SU-DHL-6 (cell line): ENCODE measurements around the gene CLEC18A.
"Not testable (repeated sequence)": the region's sequence is repeated elsewhere in the genome, so short reads cannot be mapped to it uniquely, and the experiment has no call there.

Experiments
- EZH2phosphoT487 ChIP-seq: fragments of 200-600 bp; sonication (generic), shearing (Covaris generic); conservative IDR thresholded peaks from 2 replicates; pipeline ENCODE4 v1.6.1; 2018; ENCODE audit warnings: mild to moderate bottlenecking, antibody characterized with exemption, low read length, moderate library complexity, mixed read lengths
- TF ChIP-seq, protein P1 (sequence below): fragments of 200-600 bp; sonication (generic); IDR thresholded peaks from one replicate; pipeline ENCODE4 v1.5.1; 2017; ENCODE audit warnings: antibody characterized with exemption, mild to moderate bottlenecking, low read length, moderate library complexity; ENCODE audit not compliant: insufficient read depth, poor library complexity, severe bottlenecking

- TF ChIP-seq, protein P1, sequence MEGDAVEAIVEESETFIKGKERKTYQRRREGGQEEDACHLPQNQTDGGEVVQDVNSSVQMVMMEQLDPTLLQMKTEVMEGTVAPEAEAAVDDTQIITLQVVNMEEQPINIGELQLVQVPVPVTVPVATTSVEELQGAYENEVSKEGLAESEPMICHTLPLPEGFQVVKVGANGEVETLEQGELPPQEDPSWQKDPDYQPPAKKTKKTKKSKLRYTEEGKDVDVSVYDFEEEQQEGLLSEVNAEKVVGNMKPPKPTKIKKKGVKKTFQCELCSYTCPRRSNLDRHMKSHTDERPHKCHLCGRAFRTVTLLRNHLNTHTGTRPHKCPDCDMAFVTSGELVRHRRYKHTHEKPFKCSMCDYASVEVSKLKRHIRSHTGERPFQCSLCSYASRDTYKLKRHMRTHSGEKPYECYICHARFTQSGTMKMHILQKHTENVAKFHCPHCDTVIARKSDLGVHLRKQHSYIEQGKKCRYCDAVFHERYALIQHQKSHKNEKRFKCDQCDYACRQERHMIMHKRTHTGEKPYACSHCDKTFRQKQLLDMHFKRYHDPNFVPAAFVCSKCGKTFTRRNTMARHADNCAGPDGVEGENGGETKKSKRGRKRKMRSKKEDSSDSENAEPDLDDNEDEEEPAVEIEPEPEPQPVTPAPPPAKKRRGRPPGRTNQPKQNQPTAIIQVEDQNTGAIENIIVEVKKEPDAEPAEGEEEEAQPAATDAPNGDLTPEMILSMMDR: not testable (repeated sequence)
- TF ChIP-seq EZH2phosphoT487: not testable (repeated sequence)
Measured at GRCh38 chr16:69968125-69968524, 17.0 kb downstream of the CLEC18A start.
